GM18505 (cell line): ENCODE data around the gene FABP3.

Experiments
- ATAC-seq: cut with Tn5 transposase; IDR thresholded peaks from one replicate; pipeline ENCODE4 v1.9.1; 2021; ENCODE audit not compliant: unreplicated experiment
- POLR2A ChIP-seq: IDR thresholded peaks from 4 replicates; pipeline ENCODE4 v1.6.1; 2011; ENCODE audit warnings: borderline replicate concordance; ENCODE audit not compliant: insufficient read depth, insufficient read length; ENCODE audit errors: extremely low read depth

The FABP3 gene

DNA sequence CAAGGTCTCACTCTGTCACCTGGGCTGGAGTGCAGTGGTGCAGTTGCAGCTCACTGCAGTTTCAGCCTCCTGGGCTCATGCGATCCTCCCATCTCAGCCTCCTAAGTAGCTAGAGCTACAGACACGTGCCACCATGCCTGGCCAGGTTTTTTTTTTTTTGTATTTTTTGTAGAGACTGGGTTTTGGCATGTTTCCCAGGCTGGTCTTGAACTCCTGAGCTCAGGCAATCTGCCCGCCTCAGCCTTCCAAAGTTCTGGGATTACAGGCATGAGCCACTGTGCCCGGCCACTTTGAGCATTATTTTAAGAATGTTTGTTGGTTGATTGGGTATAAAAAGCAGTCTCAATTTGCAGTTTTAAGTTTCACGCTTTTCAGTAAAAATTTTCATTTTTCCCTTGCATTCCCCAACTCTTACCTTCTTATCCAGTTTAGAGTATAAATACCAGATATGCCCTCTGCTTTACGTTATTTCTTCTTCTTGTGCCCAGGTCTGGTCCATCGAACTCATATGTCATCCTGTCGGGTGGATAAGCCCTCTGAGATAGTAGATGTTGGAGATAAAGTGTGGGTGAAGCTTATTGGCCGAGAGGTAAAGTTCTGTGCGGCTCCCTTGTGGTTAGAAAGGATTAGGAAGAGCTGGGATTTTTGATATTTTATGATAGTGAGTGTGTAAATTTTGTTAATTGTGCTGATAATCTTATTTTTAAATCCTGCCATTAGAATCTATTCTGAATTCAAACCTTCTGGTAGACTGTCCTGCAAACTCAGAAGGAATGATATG, 36.0 kb downstream of the FABP3 start:
- ATAC-seq, result no peak
- no peak for TF ChIP-seq POLR2A

DNA sequence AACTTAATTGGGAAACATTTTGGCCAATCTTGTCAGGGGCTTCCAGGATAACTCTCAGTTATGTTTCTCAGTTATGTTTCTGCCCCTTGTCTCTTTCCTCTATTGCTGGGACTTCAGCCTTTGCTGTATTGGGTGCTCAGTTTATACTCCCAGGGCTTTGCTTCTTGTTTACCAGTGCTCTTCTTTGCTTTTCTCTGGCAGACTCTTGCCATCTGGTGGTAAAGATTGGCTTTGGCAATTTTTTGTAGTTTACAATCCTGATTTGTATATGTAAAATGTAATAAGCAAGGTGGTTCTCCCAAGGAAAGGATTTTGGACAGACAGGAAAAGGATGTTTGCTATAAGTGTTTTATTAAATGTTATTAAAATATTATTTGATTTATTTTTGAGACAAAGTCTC, 37.9 kb downstream of the FABP3 start:
- TF ChIP-seq POLR2A, result no peak
- ATAC-seq, result no peak

DNA sequence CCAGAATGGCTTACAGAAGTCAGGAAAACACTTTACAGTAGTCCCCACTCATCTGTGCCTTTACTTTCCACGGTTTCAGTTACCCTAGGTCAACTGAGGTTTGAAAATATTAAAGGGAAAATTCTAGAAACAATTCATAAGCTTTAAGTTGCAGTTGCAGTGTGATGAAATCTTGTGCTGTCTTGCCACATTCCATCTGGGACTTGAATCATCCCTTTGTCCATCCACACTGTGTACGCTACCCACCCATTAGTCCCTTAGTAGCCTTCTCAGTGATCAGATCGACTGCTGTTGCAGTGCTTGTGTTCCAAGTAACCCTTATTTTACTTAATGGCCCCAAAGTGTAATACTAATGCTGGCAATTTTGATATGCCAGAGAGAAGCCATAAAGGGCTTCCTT, 45.5 kb downstream of the FABP3 start:
- no peak for ATAC-seq
- TF ChIP-seq POLR2A, result no peak

DNA sequence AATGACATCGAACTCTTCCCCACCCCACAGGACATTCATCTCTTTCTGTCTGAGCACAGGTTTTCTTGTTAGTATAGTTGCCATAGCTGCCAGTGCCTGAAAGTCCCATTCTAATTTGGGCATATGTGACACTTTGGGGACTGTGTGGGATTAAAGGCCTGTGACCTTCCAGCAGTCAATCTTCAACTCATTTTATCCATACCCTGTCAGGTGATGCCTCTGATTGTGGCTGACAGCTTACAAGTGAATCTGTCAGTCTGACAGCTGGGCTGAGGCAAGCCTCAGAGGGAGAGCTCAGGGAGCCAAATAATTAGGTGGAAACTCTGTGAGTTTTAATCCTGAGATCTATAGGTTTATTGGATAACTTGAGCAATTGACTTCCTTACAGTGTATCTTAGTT, 46.4 kb downstream of the FABP3 start:
- no peak for ATAC-seq
- no peak for TF ChIP-seq POLR2A

DNA sequence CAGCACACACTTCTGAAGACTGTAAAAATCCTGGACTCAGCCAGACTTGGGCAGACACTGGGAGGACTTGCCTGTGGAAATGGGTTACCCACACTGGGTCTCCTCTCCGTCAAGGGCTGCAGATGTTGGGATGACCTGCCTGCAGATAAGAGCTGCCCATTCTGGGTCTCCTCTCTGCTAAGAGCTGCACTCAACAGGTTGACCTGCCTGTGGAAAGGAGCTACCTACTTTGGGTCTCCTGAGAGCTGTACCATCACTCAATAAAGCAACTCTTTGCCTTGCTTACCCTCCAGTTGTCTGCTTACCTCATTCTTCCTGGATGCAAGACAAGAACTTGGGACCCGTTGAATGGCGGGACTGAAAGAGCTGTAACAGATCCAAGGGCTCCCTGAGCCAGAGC, 47.9 kb downstream of the FABP3 start:
- no peak for TF ChIP-seq POLR2A

DNA sequence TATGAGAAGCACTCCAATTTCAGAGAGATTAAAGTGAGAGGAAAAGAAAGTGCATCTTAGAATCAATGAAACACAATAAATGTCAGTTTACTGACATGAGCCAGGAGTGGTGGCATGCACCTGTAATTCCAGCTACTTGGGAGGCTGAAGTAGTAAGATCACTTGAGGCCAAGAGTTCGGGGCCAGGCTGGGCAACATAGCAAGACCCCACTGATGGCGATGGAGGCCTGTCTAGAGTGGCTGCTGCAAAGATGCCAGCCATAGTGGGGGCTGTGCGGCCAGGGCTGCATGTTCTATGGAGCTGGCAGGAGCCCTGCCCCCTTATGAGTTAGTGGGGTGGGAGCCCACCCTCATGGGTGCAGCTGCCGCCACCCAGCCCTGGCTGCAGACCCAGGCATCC, 48.8 kb downstream of the FABP3 start:
- no peak for TF ChIP-seq POLR2A
- no peak for ATAC-seq

More for the DNA sequence above, 47.9 kb downstream of the FABP3 start:
- ATAC-seq, result no peak

DNA sequence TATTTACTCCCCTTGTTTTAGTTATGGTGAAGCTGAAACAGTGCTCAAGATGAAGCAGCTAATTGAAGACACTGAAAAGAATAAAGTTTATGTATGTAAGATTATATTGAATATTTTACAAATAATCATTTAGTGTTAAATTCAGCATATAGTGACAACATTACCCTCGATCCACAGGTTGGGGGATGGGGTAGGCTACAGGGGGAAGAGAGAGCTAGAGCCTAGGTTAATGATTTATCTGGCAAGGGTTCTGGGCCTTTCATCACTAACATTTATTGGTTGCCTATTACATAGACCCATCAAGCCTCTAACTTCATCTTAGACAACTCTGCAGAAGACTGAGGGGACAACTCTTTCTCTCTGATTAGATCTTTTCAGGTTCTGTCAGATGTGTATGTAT, 54.7 kb downstream of the FABP3 start:
- no peak for ATAC-seq
- no peak for TF ChIP-seq POLR2A

DNA sequence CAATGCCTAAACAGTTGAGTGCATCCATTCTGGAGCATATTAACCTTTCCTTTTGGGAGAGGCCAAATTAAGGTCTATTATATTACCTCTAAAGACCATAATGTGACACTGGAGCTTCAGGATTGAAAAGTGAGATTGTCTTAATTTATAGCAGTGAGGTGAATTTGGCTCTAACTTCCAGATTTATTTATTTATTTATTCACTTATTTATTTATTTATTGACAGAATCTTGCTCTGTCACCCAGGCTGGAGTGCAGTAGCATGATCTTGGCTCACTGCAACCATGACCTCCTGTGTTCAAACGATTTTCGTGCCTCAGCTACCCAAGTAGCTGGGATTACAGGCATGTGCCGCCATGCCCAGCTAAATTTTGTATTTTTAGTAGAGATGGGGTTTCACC, 57.0 kb downstream of the FABP3 start:
- TF ChIP-seq POLR2A, result no peak
- ATAC-seq, result no peak
